ENCODE data around the gene NMU.
A peak's percentile ranks its signal among the peaks of the same experiment; 100 is the strongest.
"Not testable (repeated sequence)": the region's sequence is repeated elsewhere in the genome, so short reads cannot be mapped to it uniquely, and the experiment has no call there.

Gene NMU

DNA sequence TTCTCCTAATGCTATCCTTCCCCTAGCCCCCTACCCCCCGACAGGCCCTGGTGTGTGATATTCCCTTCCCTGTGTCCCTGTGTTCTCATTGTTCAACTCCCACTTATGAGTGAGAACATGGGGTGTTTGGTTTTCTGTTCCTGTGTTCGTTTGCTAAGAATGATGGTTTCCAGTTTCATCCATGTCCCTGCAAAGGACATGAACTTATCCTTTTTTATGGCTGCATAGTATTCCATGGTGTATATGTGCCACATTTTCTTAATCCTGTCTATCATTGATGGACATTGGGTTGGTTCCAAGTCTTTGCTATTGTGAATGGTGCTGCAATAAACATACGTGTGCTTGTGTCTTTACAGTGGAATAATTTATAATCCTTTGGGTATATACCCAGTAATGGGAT, 46.7 kb upstream of the NMU start:
- POLR2A ChIA-PET; H3K4me1 ChIP-seq (ENCODE audit: control insufficient read depth, insufficient read depth, low read length); H3K36me3 ChIP-seq (ENCODE audit: control insufficient read depth in 2 of 2, insufficient read depth in 1 of 2, low read length in 2 of 2); H3K4me3 ChIP-seq (ENCODE audit: low read depth, low read length); H3K27ac ChIP-seq (ENCODE audit: extremely low read depth, low read depth, low read length); CTCF ChIA-PET; H3K9me3 ChIP-seq (ENCODE audit: control insufficient read depth, insufficient read depth, low read depth, low read length): not testable (repeated sequence)
- TF ChIP-seq ZNF146 (tag by site-specific recombination; IDR thresholded peaks at IDR 0.05) = peak; percentile 83
- TF ChIP-seq, protein P1, sequence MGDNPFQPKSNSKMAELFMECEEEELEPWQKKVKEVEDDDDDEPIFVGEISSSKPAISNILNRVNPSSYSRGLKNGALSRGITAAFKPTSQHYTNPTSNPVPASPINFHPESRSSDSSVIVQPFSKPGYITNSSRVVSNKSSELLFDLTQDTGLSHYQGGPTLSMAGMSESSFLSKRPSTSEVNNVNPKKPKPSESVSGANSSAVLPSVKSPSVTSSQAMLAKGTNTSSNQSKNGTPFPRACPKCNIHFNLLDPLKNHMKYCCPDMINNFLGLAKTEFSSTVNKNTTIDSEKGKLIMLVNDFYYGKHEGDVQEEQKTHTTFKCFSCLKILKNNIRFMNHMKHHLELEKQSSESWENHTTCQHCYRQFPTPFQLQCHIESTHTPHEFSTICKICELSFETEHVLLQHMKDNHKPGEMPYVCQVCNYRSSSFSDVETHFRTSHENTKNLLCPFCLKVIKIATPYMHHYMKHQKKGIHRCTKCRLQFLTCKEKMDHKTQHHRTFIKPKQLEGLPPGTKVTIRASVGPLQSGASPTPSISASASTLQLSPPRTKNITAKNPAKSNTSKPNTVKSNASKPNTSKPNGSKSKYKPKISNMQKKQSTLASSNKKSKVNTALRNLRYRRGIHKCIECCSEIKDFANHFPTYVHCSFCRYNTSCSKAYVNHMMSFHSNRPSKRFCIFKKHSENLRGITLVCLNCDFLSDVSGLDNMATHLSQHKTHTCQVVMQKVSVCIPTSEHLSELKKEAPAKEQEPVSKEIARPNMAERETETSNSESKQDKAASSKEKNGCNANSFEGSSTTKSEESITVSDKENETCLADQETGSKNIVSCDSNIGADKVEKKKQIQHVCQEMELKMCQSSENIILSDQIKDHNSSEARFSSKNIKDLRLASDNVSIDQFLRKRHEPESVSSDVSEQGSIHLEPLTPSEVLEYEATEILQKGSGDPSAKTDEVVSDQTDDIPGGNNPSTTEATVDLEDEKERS (tag by site-specific recombination; IDR thresholded peaks at IDR 0.05) = 0 out of 2 replicates have a peak, but pooled peaks have one; percentile 61

DNA sequence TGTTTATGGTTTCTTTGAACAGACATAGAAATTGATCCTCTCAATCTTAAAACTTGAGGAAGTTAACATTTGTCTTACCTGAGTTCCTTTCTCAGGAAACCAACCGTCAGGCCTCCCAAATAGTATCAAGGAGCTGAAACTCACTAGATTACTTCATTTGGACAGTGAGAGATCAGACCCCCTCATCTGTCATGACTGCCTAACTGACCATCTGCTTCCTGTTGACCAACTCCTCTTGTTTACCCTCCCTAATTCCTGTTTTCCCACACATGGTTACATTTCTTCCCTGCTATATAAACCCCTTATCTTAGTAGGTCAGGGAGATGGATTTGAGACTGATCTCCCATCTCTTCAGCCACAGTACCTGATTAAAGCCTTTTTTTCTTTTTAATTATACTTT, 46.2 kb upstream of the NMU start:
- no peaks in the 10 kb centered on the region for H3K9me3 ChIP-seq (ENCODE audit: control insufficient read depth, insufficient read depth, low read depth, low read length)
- no peak overlapping the region for H3K4me3 ChIP-seq (ENCODE audit: low read depth, low read length)
- ChIA-PET CTCF (no interaction called here), POLR2A (no interaction called here)
- H3K27ac ChIP-seq (ENCODE audit: extremely low read depth, low read depth, low read length) = no peak overlapping the region
- H3K4me1 ChIP-seq (ENCODE audit: control insufficient read depth, insufficient read depth, low read length) = no peaks in the 10 kb centered on the region
- no peaks in the 10 kb centered on the region for H3K36me3 ChIP-seq (ENCODE audit: control insufficient read depth in 2 of 2, insufficient read depth in 1 of 2, low read length in 2 of 2)
- TF ChIP-seq, protein P2, sequence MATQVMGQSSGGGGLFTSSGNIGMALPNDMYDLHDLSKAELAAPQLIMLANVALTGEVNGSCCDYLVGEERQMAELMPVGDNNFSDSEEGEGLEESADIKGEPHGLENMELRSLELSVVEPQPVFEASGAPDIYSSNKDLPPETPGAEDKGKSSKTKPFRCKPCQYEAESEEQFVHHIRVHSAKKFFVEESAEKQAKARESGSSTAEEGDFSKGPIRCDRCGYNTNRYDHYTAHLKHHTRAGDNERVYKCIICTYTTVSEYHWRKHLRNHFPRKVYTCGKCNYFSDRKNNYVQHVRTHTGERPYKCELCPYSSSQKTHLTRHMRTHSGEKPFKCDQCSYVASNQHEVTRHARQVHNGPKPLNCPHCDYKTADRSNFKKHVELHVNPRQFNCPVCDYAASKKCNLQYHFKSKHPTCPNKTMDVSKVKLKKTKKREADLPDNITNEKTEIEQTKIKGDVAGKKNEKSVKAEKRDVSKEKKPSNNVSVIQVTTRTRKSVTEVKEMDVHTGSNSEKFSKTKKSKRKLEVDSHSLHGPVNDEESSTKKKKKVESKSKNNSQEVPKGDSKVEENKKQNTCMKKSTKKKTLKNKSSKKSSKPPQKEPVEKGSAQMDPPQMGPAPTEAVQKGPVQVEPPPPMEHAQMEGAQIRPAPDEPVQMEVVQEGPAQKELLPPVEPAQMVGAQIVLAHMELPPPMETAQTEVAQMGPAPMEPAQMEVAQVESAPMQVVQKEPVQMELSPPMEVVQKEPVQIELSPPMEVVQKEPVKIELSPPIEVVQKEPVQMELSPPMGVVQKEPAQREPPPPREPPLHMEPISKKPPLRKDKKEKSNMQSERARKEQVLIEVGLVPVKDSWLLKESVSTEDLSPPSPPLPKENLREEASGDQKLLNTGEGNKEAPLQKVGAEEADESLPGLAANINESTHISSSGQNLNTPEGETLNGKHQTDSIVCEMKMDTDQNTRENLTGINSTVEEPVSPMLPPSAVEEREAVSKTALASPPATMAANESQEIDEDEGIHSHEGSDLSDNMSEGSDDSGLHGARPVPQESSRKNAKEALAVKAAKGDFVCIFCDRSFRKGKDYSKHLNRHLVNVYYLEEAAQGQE (tag by site-specific recombination; IDR thresholded peaks at IDR 0.05) = no peak
- TF ChIP-seq FEZF1 (tag by site-specific recombination; IDR thresholded peaks at IDR 0.05) (no peak), ZNF530 (tag by site-specific recombination; IDR thresholded peaks at IDR 0.05; ENCODE audit: low read depth) (no peak), ZBTB20 (tag by site-specific recombination; IDR thresholded peaks at IDR 0.05) (no peak), ZNF664 (tag by site-specific recombination; IDR thresholded peaks at IDR 0.05) (no peak), ZNF830 (tag by site-specific recombination; IDR thresholded peaks at IDR 0.05; ENCODE audit: low read depth) (no peak), ZNF48 (tag by site-specific recombination; IDR thresholded peaks at IDR 0.05) (no peak), ZNF121 (tag by site-specific recombination; IDR thresholded peaks at IDR 0.05) (no peak), ZNF157 (tag by site-specific recombination; IDR thresholded peaks at IDR 0.05) (no peak), ZNF354C (tag by site-specific recombination; IDR thresholded peaks at IDR 0.05; ENCODE audit: borderline replicate concordance, low read depth) (no peak), ZNF701 (tag by site-specific recombination; IDR thresholded peaks at IDR 0.05) (no peak), ZNF248 (tag by site-specific recombination; IDR thresholded peaks at IDR 0.05) (no peak), HOXD13 (CRISPR knock-in tag; IDR thresholded peaks at IDR 0.05; ENCODE audit: borderline replicate concordance) (no peak), ZNF629 (tag by site-specific recombination; IDR thresholded peaks at IDR 0.05) (no peak), ZNF558 (tag by site-specific recombination; IDR thresholded peaks at IDR 0.05) (no peak), YY2 (tag by site-specific recombination; IDR thresholded peaks at IDR 0.05) (no peak), ZSCAN23 (tag by site-specific recombination; IDR thresholded peaks at IDR 0.05) (no peak)
- TF ChIP-seq, protein P3, sequence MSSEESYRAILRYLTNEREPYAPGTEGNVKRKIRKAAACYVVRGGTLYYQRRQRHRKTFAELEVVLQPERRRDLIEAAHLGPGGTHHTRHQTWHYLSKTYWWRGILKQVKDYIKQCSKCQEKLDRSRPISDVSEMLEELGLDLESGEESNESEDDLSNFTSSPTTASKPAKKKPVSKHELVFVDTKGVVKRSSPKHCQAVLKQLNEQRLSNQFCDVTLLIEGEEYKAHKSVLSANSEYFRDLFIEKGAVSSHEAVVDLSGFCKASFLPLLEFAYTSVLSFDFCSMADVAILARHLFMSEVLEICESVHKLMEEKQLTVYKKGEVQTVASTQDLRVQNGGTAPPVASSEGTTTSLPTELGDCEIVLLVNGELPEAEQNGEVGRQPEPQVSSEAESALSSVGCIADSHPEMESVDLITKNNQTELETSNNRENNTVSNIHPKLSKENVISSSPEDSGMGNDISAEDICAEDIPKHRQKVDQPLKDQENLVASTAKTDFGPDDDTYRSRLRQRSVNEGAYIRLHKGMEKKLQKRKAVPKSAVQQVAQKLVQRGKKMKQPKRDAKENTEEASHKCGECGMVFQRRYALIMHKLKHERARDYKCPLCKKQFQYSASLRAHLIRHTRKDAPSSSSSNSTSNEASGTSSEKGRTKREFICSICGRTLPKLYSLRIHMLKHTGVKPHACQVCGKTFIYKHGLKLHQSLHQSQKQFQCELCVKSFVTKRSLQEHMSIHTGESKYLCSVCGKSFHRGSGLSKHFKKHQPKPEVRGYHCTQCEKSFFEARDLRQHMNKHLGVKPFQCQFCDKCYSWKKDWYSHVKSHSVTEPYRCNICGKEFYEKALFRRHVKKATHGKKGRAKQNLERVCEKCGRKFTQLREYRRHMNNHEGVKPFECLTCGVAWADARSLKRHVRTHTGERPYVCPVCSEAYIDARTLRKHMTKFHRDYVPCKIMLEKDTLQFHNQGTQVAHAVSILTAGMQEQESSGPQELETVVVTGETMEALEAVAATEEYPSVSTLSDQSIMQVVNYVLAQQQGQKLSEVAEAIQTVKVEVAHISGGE (tag by site-specific recombination; conservative IDR thresholded peaks at IDR 0.05; ENCODE audit: low read depth) = no peak
- TF ChIP-seq, protein P4, sequence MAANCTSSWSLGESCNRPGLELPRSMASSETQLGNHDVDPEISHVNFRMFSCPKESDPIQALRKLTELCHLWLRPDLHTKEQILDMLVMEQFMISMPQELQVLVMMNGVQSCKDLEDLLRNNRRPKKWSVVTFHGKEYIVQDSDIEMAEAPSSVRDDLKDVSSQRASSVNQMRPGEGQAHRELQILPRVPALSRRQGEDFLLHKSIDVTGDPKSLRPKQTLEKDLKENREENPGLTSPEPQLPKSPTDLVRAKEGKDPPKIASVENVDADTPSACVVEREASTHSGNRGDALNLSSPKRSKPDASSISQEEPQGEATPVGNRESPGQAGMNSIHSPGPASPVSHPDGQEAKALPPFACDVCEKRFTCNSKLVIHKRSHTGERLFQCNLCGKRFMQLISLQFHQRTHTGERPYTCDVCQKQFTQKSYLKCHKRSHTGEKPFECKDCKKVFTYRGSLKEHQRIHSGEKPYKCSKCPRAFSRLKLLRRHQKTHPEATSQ (tag by site-specific recombination; IDR thresholded peaks at IDR 0.05) = no peak
